ENCODE results near the gene RHBDL1.

GRCh38 chr16:716768-717325 is 41.4 kb downstream of the RHBDL1 start:
- TF ChIP-seq SMC3 (conservative IDR thresholded peaks at IDR 0.05; ENCODE audit: poor library complexity) (no peak), CTCF (IDR thresholded peaks at IDR 0.05; ENCODE audit: poor library complexity, severe bottlenecking) (no peak), RAD21 (conservative IDR thresholded peaks at IDR 0.05) (no peak), TAF1 (IDR thresholded peaks at IDR 0.05; ENCODE audit: low read depth) (no peak), POLR2AphosphoS5 (IDR thresholded peaks at IDR 0.05) (no peak), EP300 (conservative IDR thresholded peaks at IDR 0.05; ENCODE audit: poor library complexity, severe bottlenecking) (no peak), EZH2 (IDR thresholded peaks at IDR 0.05; ENCODE audit: borderline replicate concordance, insufficient read depth, low read length, poor library complexity, severe bottlenecking) (no peak), REST (IDR thresholded peaks at IDR 0.05; ENCODE audit: borderline replicate concordance) (no peak)
